NB4 (cell line): Measurements from ENCODE around the gene ARHGAP26.

Source experiments
- DNase-seq: peaks from one replicate; pipeline ENCODE4 v3.0.0; 2010; ENCODE audit warnings: low read depth
- H3K4me3 ChIP-seq: one replicate; pipeline ENCODE4 v1.5.1; 2011; ENCODE audit warnings: mild to moderate bottlenecking, low read depth, low read length, moderate library complexity
- MYC ChIP-seq: IDR thresholded peaks from 2 replicates; pipeline ENCODE4 v1.6.1; 2011; ENCODE audit warnings: low read depth, low read length
- POLR2A ChIP-seq: IDR thresholded peaks from 2 replicates; pipeline ENCODE4 v1.6.1; 2011; ENCODE audit warnings: mild to moderate bottlenecking; ENCODE audit not compliant: insufficient read length; ENCODE audit errors: extremely low read depth
- TF ChIP-seq, protein P1 (sequence below): IDR thresholded peaks from 2 replicates; pipeline ENCODE4 v1.6.1; 2011; ENCODE audit warnings: low read depth, low read length
- TF ChIP-seq, protein P2 (sequence below): IDR thresholded peaks from one replicate; pipeline ENCODE4 v1.5.1; 2012; ENCODE audit warnings: low read depth, low read length

Gene ARHGAP26

DNA sequence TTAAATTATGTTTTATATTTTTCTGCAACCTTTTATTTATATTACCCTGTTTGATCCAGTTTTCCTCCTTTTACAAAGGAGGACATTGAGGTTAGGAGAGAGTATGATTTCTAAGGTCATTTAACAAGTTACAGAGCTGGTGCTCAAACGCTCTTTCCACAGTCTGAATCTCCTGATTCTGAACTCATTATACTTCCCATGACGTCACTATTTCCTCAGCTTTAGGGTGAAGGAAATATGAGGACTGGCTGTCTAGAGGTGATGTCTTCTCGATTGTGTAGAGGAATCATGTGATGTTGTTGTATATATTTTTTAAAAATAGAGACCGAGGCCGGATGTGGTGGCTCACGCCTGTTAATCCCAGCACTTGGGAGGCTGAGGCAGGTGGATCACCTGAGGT is 140.0 kb downstream of the ARHGAP26 start:
- no peak overlapping the region for H3K4me3 ChIP-seq
- no peak for TF ChIP-seq MYC
- TF ChIP-seq, protein P1, sequence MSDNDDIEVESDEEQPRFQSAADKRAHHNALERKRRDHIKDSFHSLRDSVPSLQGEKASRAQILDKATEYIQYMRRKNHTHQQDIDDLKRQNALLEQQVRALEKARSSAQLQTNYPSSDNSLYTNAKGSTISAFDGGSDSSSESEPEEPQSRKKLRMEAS, result no peak
- TF ChIP-seq POLR2A, result no peak
- TF ChIP-seq, protein P2, sequence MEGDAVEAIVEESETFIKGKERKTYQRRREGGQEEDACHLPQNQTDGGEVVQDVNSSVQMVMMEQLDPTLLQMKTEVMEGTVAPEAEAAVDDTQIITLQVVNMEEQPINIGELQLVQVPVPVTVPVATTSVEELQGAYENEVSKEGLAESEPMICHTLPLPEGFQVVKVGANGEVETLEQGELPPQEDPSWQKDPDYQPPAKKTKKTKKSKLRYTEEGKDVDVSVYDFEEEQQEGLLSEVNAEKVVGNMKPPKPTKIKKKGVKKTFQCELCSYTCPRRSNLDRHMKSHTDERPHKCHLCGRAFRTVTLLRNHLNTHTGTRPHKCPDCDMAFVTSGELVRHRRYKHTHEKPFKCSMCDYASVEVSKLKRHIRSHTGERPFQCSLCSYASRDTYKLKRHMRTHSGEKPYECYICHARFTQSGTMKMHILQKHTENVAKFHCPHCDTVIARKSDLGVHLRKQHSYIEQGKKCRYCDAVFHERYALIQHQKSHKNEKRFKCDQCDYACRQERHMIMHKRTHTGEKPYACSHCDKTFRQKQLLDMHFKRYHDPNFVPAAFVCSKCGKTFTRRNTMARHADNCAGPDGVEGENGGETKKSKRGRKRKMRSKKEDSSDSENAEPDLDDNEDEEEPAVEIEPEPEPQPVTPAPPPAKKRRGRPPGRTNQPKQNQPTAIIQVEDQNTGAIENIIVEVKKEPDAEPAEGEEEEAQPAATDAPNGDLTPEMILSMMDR, result no peak
- no peak for DNase-seq

DNA sequence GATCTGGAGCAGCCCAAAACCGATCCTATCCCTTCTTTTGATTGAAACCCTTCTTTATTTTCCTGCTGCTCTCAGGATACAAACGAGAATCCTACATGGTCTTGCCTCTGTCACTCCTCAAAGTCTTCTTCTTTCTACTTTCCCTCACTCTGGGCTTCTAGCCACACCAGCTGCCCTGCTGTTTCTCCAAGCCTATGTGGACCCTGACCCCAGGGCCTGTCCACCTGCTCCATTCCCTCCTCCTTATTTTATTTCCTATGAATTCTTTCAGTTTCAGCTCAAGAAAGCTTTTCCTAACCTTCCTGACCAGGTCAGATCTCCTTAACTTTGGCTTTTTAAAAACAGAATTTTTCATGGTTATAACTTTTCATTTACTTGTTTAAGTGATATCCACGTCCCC is 141.0 kb downstream of the ARHGAP26 start:
- TF ChIP-seq, protein P1, result no peak
- TF ChIP-seq, protein P2, result no peak
- TF ChIP-seq POLR2A, result no peak
- no peak for TF ChIP-seq MYC
- H3K4me3 ChIP-seq, result no peak overlapping the region
- no peak for DNase-seq

DNA sequence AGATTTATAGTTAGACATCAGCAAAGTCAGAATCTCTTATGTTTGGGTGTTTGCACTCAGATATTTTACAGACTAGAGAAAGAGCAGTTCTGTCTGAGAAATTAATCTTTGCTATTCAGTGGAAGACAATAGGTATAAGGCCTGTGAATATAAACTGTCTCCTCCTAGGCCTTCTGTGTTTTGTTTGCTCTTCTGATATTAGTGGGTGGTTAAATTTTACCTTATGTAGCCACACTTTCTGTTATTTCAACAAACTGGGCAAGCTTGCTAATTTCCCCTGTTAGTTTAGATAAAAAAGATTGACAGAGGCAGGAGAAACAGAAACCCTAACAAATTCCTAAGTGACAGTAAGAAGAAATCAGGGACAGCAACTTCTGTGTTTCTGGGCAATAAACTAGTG is 141.6 kb downstream of the ARHGAP26 start:
- no peak for DNase-seq

DNA sequence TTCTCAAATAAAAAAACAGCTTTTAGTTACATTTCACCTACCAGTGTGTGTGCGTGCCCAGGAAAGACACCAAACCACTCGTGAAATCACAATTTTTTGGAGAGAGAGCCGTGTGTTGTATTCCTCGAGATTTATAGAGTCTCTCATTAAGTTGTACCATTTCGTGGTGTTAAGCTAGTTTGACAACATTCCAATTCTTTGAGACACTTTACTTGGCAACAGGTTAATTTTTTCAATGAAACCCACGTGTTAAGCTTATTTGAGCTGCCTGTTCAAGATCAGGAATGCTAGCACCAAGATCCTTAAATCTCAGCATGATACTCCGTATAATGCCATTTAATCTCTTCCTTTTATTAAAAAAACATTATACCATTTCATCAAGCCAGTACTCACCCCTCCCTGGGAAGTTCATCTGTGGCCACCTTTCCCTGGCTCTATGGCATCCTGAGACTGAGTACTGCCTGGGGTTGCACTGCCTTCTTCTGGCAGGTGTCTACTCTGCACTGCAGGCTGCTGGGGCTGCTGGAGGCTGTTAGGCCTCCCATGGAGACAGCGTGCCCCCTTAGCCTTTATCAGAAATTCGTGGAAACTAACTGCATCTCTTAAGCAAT is 143.7 kb downstream of the ARHGAP26 start:
- TF ChIP-seq, protein P2, result no peak
- no peak for TF ChIP-seq POLR2A
- no peak for TF ChIP-seq MYC
- TF ChIP-seq, protein P1, result no peak
- no peak for DNase-seq
- H3K4me3 ChIP-seq, result no peak overlapping the region

More for the DNA sequence above, 141.6 kb downstream of the ARHGAP26 start:
- no peak for TF ChIP-seq POLR2A
- TF ChIP-seq, protein P2, result no peak
- TF ChIP-seq, protein P1, result no peak
- TF ChIP-seq MYC, result no peak
- H3K4me3 ChIP-seq, result no peak overlapping the region

DNA sequence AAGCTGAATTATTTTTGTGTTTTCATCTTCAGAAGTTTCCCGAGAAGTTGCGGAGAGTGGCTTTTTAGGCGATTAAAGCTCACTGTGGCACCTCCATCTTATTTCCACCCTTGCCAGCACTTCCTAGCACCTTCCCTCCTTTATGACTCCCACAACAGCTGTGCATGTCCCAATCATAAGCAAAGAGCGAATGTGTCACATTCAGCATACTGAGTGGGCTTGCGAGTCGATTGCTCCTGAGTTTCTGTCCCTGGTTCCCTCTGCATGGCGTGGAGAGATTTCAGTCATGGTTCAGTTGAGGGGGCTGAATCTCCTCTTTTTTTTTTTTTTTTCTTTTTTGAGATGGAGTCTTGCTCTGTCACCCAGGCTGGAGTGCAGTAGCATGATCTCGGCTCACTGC is 144.9 kb downstream of the ARHGAP26 start:
- no peak for DNase-seq
- H3K4me3 ChIP-seq, result no peak overlapping the region
- TF ChIP-seq, protein P1, result no peak
- TF ChIP-seq POLR2A (no peak), MYC (no peak)
- TF ChIP-seq, protein P2, result no peak
